ENCODE data around the gene TMEM106C. TPM values are rescaled to one million over a fixed set of nuclear protein-coding genes. Genes with fewer than 3 reads are reported as not detected.

Gene TMEM106C
- polyA plus RNA-seq, 6 donors from 2014 or later: 32.6 to 53.0 (median 44.9) TPM

- Mint-ChIP-seq H3K9me3 (no peaks in the 10 kb centered on the region), H3K36me3 (no peaks in the 10 kb centered on the region), H3K4me1 (peaks cover 30 to 51% (median 30%) of the 10 kb centered on the region in 3 donors), H3K27ac (no peak overlapping the region), H3K27me3 (peaks cover 13 to 48% (median 15%) of the 10 kb centered on the region in 3 donors), H3K4me3 (no peak overlapping the region)
- ATAC-seq (ENCODE audit: low read depth in 2 of 2): no peak
- no peak for DNase-seq
Measured at GRCh38 chr12:47986291-47986660, 22.9 kb downstream of the TMEM106C start.

GRCh38 chr12:47986832-47987231 is 23.4 kb downstream of the TMEM106C start:
- H3K4me1 Mint-ChIP-seq: peaks cover 30 to 57% (median 32%) of the 10 kb centered on the region in 3 donors
- ATAC-seq (ENCODE audit: low read depth in 2 of 2) (no peak), DNase-seq (no peak)
- peak overlapping the region in 1 of 6 donors; percentile 39 for H3K27ac Mint-ChIP-seq
- peak overlapping the region in 1 of 8 donors; percentile 42 for H3K4me3 Mint-ChIP-seq
- no peaks in the 10 kb centered on the region for H3K9me3 Mint-ChIP-seq
- no peaks in the 10 kb centered on the region for H3K36me3 Mint-ChIP-seq
- H3K27me3 Mint-ChIP-seq: peaks cover 13 to 48% (median 15%) of the 10 kb centered on the region in 3 donors

GRCh38 chr12:47987411-47988072 is 24.1 kb downstream of the TMEM106C start:
- no peaks in the 10 kb centered on the region for H3K36me3 Mint-ChIP-seq
- H3K27me3 Mint-ChIP-seq: peaks cover 11 to 41% (median 13%) of the 10 kb centered on the region in 3 donors
- H3K27ac Mint-ChIP-seq: peak overlapping the region in 1 of 6 donors; percentile 86
- no peaks in the 10 kb centered on the region for H3K9me3 Mint-ChIP-seq
- no peak overlapping the region for H3K4me3 Mint-ChIP-seq
- DNase-seq (no peak), ATAC-seq (ENCODE audit: low read depth in 2 of 2) (no peak)
- peaks cover 30 to 62% (median 32%) of the 10 kb centered on the region in 3 donors for H3K4me1 Mint-ChIP-seq

- H3K27me3 Mint-ChIP-seq: peaks cover 6 to 34% (median 15%) of the 10 kb centered on the region in 3 donors
- no peaks in the 10 kb centered on the region for H3K36me3 Mint-ChIP-seq
- H3K27ac Mint-ChIP-seq: peak overlapping the region in 3 of 6 donors; percentile 80 to 86 (median 81)
- peak overlapping the region in 2 of 8 donors; percentile 36 to 66 for H3K4me3 Mint-ChIP-seq
- H3K9me3 Mint-ChIP-seq: no peaks in the 10 kb centered on the region
- peaks cover 30 to 62% (median 32%) of the 10 kb centered on the region in 3 donors for H3K4me1 Mint-ChIP-seq
- ATAC-seq (ENCODE audit: low read depth in 2 of 2) (no peak), DNase-seq (no peak)
Measured at GRCh38 chr12:47988073-47989022, 25.0 kb downstream of the TMEM106C start.

- Mint-ChIP-seq H3K36me3 (no peaks in the 10 kb centered on the region), H3K4me1 (peaks cover 30 to 62% (median 32%) of the 10 kb centered on the region in 3 donors), H3K27me3 (peaks cover 13 to 36% (median 17%) of the 10 kb centered on the region in 3 donors), H3K4me3 (no peak overlapping the region), H3K27ac (peak overlapping the region in 3 of 6 donors; percentile 41 to 81 (median 80)), H3K9me3 (no peaks in the 10 kb centered on the region)
- ATAC-seq (ENCODE audit: low read depth in 2 of 2): no peak
- no peak for DNase-seq
Measured at GRCh38 chr12:47989023-47989417, 25.6 kb downstream of the TMEM106C start.

- peak overlapping the region in 7 of 8 donors; percentile 18 to 81 (median 58) for H3K4me3 Mint-ChIP-seq
- peaks cover 14 to 36% (median 19%) of the 10 kb centered on the region in 3 donors for H3K27me3 Mint-ChIP-seq
Measured at GRCh38 chr12:47989666-47990065, 26.3 kb downstream of the TMEM106C start.

GRCh38 chr12:47990351-47991105 is 27.1 kb downstream of the TMEM106C start:
- Mint-ChIP-seq H3K27me3 (peaks cover 22 to 36% (median 23%) of the 10 kb centered on the region in 3 donors), H3K4me3 (peak overlapping the region in 7 of 8 donors; percentile 37 to 81 (median 60)), H3K9me3 (peaks cover 0 to 1% (median 0%) of the 10 kb centered on the region in 7 donors), H3K27ac (peak overlapping the region in 5 of 6 donors; percentile 62 to 90 (median 84)), H3K4me1 (peaks cover 30 to 62% (median 32%) of the 10 kb centered on the region in 3 donors), H3K36me3 (no peaks in the 10 kb centered on the region)
- DNase-seq (peak; percentile 87), ATAC-seq (ENCODE audit: low read depth in 2 of 2) (peak; percentile 98 to 100)

More at GRCh38 chr12:47989666-47990065, 26.3 kb downstream of the TMEM106C start:
- DNase-seq: no peak
- H3K4me1 Mint-ChIP-seq: peaks cover 30 to 62% (median 32%) of the 10 kb centered on the region in 3 donors
- H3K36me3 Mint-ChIP-seq: no peaks in the 10 kb centered on the region
- H3K27ac Mint-ChIP-seq: peak overlapping the region in 5 of 6 donors; percentile 62 to 90 (median 84)
- ATAC-seq (ENCODE audit: low read depth in 2 of 2): no peak
- no peaks in the 10 kb centered on the region for H3K9me3 Mint-ChIP-seq

- ATAC-seq (ENCODE audit: low read depth in 2 of 2): no peak
Measured at GRCh38 chr12:47991106-47992061, 28.0 kb downstream of the TMEM106C start.

GRCh38 chr12:47992776-47993175 is 29.4 kb downstream of the TMEM106C start:
- no peaks in the 10 kb centered on the region for H3K36me3 Mint-ChIP-seq

More at GRCh38 chr12:47991106-47992061, 28.0 kb downstream of the TMEM106C start:
- no peaks in the 10 kb centered on the region for H3K36me3 Mint-ChIP-seq
- H3K9me3 Mint-ChIP-seq: peaks cover 0 to 1% (median 0%) of the 10 kb centered on the region in 7 donors
- no peak for DNase-seq
- peaks cover 31 to 34% (median 31%) of the 10 kb centered on the region in 3 donors for H3K27me3 Mint-ChIP-seq
- peaks cover 30 to 60% (median 32%) of the 10 kb centered on the region in 3 donors for H3K4me1 Mint-ChIP-seq
- H3K27ac Mint-ChIP-seq: peak overlapping the region in 1 of 6 donors; percentile 59
- H3K4me3 Mint-ChIP-seq: peak overlapping the region in 2 of 8 donors; percentile 41 to 81

GRCh38 chr12:47993491-47993890 is 30.1 kb downstream of the TMEM106C start:
- DNase-seq (no peak), ATAC-seq (ENCODE audit: low read depth in 2 of 2) (no peak)
- H3K27ac Mint-ChIP-seq: no peak overlapping the region
- H3K4me3 Mint-ChIP-seq: peak overlapping the region in 1 of 8 donors; percentile 25
- H3K36me3 Mint-ChIP-seq: no peaks in the 10 kb centered on the region
- H3K27me3 Mint-ChIP-seq: peaks cover 38 to 51% (median 50%) of the 10 kb centered on the region in 3 donors
- H3K9me3 Mint-ChIP-seq: peaks cover 0 to 1% (median 0%) of the 10 kb centered on the region in 7 donors
- peaks cover 21 to 38% (median 27%) of the 10 kb centered on the region in 3 donors for H3K4me1 Mint-ChIP-seq

More at GRCh38 chr12:47992776-47993175, 29.4 kb downstream of the TMEM106C start:
- H3K9me3 Mint-ChIP-seq: peaks cover 0 to 1% (median 0%) of the 10 kb centered on the region in 7 donors
- ATAC-seq (ENCODE audit: low read depth in 2 of 2) (no peak), DNase-seq (no peak)
- H3K27ac Mint-ChIP-seq: no peak overlapping the region
- H3K27me3 Mint-ChIP-seq: peaks cover 31 to 44% (median 43%) of the 10 kb centered on the region in 3 donors
- H3K4me1 Mint-ChIP-seq: peaks cover 25 to 46% (median 30%) of the 10 kb centered on the region in 3 donors
- H3K4me3 Mint-ChIP-seq: no peak overlapping the region

- DNase-seq: no peak
- no peak overlapping the region for H3K27ac Mint-ChIP-seq
- no peak for ATAC-seq (ENCODE audit: low read depth in 2 of 2)
- peaks cover 0 to 1% (median 0%) of the 10 kb centered on the region in 7 donors for H3K9me3 Mint-ChIP-seq
- H3K4me1 Mint-ChIP-seq: peaks cover 2 to 16% (median 7%) of the 10 kb centered on the region in 3 donors
- H3K4me3 Mint-ChIP-seq: no peak overlapping the region
- peaks cover 63 to 76% (median 70%) of the 10 kb centered on the region in 3 donors for H3K27me3 Mint-ChIP-seq
- H3K36me3 Mint-ChIP-seq: no peaks in the 10 kb centered on the region
Measured at GRCh38 chr12:47995981-47996401, 32.6 kb downstream of the TMEM106C start.

All from naive B cell (primary cell).